GM13976 (cell line): Measurements from ENCODE around the gene LSM7.

Experiments
- DNase-seq: peaks from one replicate; pipeline ENCODE4 v3.0.0; 2012; ENCODE audit warnings: low spot score
- in situ Hi-C: fragments of 300-500 bp; cut with MboI; formaldehyde crosslinking; loops from one replicate; pipeline ENCODE4 v1.12.0; 2022; ENCODE audit warnings: low sequenced_read_pairs, mixed read lengths, inconsistent platforms; ENCODE audit not compliant: unreplicated experiment
- TF ChIP-seq, protein P1 (sequence below): IDR thresholded peaks from 2 replicates; pipeline ENCODE4 v1.5.1; 2012; ENCODE audit warnings: borderline replicate concordance, mild to moderate bottlenecking; ENCODE audit not compliant: insufficient read depth; ENCODE audit errors: extremely low read depth, missing control alignments, control extremely low read depth

Gene LSM7

DNA sequence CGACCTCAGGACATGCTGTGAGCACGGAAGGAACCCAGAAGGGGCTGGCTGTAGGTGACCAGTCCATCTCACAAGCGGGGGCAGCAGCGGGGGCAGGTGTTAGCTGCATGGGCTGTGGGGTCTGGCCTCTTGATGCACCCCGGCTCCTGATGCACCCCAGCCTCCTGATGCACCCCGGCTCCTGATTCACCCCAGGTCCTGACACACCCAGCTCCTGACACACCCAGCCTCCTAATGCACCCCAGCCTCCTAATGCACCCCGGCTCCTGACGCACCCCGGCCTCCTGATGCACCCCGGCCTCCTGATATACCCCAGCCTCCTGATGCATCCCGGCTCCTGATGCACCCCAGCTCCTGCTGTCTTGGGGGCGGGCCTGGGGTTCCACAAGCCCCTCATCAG is 7.4 kb downstream of the LSM7 start:
- TF ChIP-seq, protein P1, sequence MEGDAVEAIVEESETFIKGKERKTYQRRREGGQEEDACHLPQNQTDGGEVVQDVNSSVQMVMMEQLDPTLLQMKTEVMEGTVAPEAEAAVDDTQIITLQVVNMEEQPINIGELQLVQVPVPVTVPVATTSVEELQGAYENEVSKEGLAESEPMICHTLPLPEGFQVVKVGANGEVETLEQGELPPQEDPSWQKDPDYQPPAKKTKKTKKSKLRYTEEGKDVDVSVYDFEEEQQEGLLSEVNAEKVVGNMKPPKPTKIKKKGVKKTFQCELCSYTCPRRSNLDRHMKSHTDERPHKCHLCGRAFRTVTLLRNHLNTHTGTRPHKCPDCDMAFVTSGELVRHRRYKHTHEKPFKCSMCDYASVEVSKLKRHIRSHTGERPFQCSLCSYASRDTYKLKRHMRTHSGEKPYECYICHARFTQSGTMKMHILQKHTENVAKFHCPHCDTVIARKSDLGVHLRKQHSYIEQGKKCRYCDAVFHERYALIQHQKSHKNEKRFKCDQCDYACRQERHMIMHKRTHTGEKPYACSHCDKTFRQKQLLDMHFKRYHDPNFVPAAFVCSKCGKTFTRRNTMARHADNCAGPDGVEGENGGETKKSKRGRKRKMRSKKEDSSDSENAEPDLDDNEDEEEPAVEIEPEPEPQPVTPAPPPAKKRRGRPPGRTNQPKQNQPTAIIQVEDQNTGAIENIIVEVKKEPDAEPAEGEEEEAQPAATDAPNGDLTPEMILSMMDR, result no peak
- no peak for DNase-seq
- in situ Hi-C loops, result no loop called here

DNA sequence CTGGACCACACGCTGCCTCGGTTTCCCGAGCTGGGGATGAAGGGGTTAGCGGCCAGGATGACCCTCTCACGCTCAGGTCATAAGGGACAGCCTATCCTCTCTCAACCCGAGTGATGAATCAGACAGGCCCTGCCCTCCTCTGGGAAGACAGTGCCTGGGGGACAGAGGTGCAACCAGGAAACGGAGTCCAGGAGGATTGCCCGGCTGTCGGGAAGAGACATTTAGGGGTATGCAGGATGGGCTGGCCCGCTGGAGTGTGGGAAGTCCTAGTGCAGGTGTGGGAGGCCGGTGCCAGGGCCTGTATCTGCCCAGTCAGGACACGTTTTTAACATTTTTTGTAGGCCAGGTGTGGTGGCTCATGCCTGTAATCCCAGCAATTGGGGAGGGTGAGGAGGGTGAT is 8.3 kb downstream of the LSM7 start:
- TF ChIP-seq, protein P1, result no peak
- in situ Hi-C loops, result no loop called here
- no peak for DNase-seq

DNA sequence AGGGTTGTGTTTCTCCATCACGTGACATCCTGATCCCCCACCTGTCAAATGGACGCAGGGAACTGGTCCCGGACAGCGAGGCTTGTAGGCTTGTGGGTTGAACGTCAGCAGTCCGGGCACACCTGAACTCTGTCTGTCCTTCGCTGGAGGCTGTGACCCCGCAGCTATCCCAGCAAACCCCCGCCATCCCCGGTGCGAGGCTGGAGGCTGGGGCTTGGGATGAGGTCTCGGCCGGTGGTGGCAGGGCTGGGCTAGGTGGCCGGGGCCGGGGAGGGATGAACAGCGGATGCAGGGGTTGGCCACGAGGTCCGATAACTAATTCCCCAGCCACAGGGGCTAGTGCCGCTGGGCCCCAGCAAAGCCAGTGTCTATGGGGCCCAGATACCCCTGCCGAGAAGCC is 8.8 kb downstream of the LSM7 start:
- no peak for DNase-seq
- in situ Hi-C loops, result no loop called here
- TF ChIP-seq, protein P1, result no peak

DNA sequence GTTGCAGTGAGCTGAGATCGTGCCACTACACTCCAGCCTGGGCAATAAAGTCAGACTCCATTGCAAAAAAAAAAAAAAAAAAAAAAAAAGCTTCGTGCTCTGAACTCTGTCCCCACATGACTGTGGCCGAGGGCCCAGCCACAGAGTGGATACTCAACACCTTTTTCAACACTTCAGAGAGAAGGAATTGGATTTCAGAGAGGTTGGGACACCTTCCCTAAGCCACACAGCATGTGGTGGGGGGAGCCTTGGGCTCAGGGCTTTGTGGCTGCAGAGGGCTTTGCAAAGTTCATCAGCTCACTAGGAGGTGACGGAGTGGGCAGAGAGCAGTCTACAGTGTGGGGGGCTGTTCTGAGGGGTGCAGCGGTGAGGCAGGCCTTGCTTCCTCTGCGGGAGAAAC is 9.5 kb downstream of the LSM7 start:
- no peak for DNase-seq
- in situ Hi-C loops, result no loop called here
- TF ChIP-seq, protein P1, result no peak

DNA sequence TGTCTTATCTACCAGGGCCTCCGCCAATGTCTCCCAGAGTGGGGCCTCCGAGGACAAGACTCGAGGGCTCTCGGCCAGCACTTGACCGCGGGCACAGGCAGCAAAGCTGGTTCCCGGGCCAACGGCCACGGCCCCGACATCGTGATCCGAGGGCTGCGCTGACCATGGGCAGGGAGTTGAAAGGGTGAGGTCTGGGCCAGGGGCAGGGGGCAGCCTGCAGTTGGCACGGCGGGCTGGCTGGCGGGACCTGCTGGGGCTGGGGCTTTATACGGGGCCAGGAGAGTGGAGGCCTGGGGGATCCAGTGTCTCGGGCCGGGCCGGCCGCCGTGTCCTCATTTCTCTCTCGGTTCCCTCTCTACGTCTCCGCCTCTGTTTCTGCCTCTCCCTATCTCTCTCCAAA is 10.6 kb downstream of the LSM7 start:
- in situ Hi-C loops, result no loop called here
- TF ChIP-seq, protein P1, result no peak
- DNase-seq, result no peak

DNA sequence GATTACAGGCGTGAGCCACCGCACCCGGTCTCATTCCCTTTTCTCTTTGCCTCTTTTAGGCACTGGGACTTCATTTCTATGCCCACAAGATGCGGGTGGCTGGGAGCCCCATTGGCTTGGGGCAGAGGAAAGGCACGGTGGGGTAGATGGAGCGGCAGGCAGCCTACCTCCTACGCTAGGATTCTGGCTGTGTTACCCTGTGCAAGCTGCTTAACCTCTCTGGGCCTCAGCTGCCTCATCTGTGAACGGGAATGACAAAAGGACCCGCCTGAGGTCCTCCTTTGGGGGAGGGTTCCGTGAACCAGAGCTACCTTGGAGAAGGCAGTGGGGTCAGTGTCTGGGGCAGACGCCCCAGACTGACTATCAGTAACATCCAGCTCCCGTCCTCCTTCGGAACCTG is 11.1 kb downstream of the LSM7 start:
- in situ Hi-C loops, result no loop called here
- TF ChIP-seq, protein P1, result no peak
- DNase-seq, result no peak

DNA sequence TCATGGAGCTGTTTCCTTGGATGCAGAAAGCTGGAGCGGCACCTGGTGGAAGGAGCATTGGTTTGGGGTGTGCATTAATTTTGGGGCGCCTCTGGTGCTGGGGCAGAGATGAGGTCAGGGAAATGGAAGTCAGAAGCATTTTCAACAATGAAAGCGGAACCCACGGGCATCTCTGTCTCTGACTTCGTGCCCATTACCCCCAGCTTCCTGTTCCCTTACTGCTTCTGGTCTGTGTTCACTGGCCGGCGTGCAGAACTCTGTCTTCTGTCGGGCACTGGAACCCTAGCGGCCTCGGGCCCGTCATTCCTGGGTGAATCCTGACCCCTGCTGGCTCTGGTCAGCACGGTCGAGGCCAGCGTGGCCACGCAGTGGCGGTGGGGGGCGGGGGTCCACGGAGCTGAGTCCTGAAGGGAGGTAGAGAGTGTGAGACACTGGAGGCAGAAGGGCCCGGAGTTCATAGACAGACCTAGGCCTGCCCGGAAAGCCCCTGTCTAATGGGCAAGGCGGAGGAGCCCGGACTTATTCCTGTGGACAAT is 12.5 kb downstream of the LSM7 start:
- TF ChIP-seq, protein P1, result peak; percentile 57
- DNase-seq, result peak; percentile 77
- in situ Hi-C loops, result no loop called here
